H1 (cell line): Measurements from ENCODE around the gene LCA5.

Experiments used
- BACH1 ChIP-seq: IDR thresholded peaks from 2 replicates; pipeline ENCODE4 v1.6.1; 2012; ENCODE audit warnings: low read length, improper control_type of control experiment
- BRCA1 ChIP-seq: IDR thresholded peaks from 2 replicates; pipeline ENCODE4 v1.6.1; 2012; ENCODE audit warnings: low read depth, low read length, improper control_type of control experiment
- CBX5 ChIP-seq: fragments of 300-800, 300-1000 bp; sonication (generic); IDR thresholded peaks from 2 replicates; pipeline ENCODE4 v1.7.1; 2016; ENCODE audit warnings: antibody characterized with exemption, low read length, low read depth
- EP300 ChIP-seq, 2 experiments: IDR thresholded peaks; 1 replicate in 1 of 2; 2 replicates in 1 of 2; pipeline ENCODE4 v1.6.1; 2011 to 2012; ENCODE audit warnings: low read depth in 2 of 2, low read length in 2 of 2, mild to moderate bottlenecking in 2 of 2, borderline replicate concordance in 1 of 2, inconsistent platforms in 1 of 2, moderate library complexity in 1 of 2
- EZH2 ChIP-seq: fragments of 200-600 bp; sonication (generic); IDR thresholded peaks from 2 replicates; pipeline ENCODE4 v1.7.1; 2012; ENCODE audit warnings: low read depth, mild to moderate bottlenecking, moderate library complexity, low read length, inconsistent platforms; ENCODE audit not compliant: severe bottlenecking
- GABPA ChIP-seq: IDR thresholded peaks from 2 replicates; pipeline ENCODE4 v1.6.1; 2011; ENCODE audit warnings: mild to moderate bottlenecking, low read length, moderate library complexity, borderline replicate concordance; ENCODE audit not compliant: insufficient read depth
- JUN ChIP-seq: IDR thresholded peaks from 2 replicates; pipeline ENCODE4 v1.6.1; 2011; ENCODE audit warnings: low read depth, mild to moderate bottlenecking, improper control_type of control experiment, low read length
- RNF2 ChIP-seq: fragments of 200-900, 300-1000 bp; sonication (generic); IDR thresholded peaks from 2 replicates; pipeline ENCODE4 v1.7.1; 2016; ENCODE audit warnings: borderline replicate concordance, low read depth, mild to moderate bottlenecking, antibody characterized with exemption, low read length; ENCODE audit not compliant: poor library complexity, severe bottlenecking; ENCODE audit errors: missing control alignments
- SP4 ChIP-seq: IDR thresholded peaks from 2 replicates; pipeline ENCODE4 v1.6.1; 2012; ENCODE audit warnings: low read length, inconsistent platforms
- TF ChIP-seq, protein P1 (sequence below), 3 experiments: IDR thresholded peaks; 1 replicate in 2 of 3; 2 replicates in 1 of 3; pipeline versions ENCODE4 v1.5.1 to v1.6.1; 2011; ENCODE audit warnings: low read length in 3 of 3, mild to moderate bottlenecking in 3 of 3, inconsistent platforms in 2 of 3, low read depth in 1 of 3, moderate library complexity in 1 of 3; ENCODE audit not compliant: insufficient read depth in 1 of 3; ENCODE audit errors: control extremely low read depth in 1 of 3
- TF ChIP-seq, protein P2 (sequence below): IDR thresholded peaks from 2 replicates; pipeline ENCODE4 v1.6.1; 2011; ENCODE audit warnings: low read depth, mild to moderate bottlenecking, low read length; ENCODE audit not compliant: insufficient read depth

DNA sequence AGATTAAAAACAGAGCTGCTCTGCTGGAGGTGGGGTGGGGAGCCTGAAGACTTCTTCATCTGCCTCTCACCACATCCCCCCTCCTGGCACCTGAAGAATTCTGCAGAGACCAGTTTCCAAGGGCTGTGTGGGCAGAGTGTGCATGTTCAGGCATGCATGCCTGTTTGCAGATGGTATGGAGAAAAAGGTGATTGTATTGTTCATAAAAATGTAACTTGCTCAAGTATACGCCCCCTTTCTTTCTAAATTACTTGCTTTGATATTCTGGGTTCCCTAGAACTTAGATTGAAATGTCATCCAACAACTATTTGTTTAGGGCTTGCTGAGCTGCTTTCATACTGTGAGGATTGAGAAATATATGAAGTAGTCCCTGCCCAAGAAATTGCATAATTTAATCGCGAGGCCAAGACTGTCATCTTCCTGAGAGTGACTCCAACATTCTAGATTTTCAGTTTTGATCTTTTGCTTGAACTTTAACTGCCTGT, 83.6 kb downstream of the LCA5 start:
- TF ChIP-seq BRCA1 (no peak), CBX5 (no peak), EP300 (IDR thresholded peaks at IDR 0.05; ENCODE audit: borderline replicate concordance in 1 of 2, low read depth in 2 of 2, low read length in 2 of 2) (no peak), EZH2 (no peak), BACH1 (no peak), GABPA (no peak), RNF2 (no peak), JUN (no peak), SP4 (no peak)
- TF ChIP-seq, protein P1, sequence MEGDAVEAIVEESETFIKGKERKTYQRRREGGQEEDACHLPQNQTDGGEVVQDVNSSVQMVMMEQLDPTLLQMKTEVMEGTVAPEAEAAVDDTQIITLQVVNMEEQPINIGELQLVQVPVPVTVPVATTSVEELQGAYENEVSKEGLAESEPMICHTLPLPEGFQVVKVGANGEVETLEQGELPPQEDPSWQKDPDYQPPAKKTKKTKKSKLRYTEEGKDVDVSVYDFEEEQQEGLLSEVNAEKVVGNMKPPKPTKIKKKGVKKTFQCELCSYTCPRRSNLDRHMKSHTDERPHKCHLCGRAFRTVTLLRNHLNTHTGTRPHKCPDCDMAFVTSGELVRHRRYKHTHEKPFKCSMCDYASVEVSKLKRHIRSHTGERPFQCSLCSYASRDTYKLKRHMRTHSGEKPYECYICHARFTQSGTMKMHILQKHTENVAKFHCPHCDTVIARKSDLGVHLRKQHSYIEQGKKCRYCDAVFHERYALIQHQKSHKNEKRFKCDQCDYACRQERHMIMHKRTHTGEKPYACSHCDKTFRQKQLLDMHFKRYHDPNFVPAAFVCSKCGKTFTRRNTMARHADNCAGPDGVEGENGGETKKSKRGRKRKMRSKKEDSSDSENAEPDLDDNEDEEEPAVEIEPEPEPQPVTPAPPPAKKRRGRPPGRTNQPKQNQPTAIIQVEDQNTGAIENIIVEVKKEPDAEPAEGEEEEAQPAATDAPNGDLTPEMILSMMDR (IDR thresholded peaks at IDR 0.05; ENCODE audit: control extremely low read depth in 1 of 3, insufficient read depth in 1 of 3, low read depth in 1 of 3, low read length in 3 of 3), result no peak
- TF ChIP-seq, protein P2, sequence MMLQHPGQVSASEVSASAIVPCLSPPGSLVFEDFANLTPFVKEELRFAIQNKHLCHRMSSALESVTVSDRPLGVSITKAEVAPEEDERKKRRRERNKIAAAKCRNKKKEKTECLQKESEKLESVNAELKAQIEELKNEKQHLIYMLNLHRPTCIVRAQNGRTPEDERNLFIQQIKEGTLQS, result no peak
